Keratinocyte (primary cell): Measurements from ENCODE around the gene CFAP91. TPM values are rescaled to one million over a fixed set of nuclear protein-coding genes. Genes with fewer than 3 reads are reported as not detected.
A peak's percentile ranks its signal among the peaks of the same experiment; 100 is the strongest.

Experiments used
- DNase-seq: peaks from one replicate; pipeline ENCODE4 v3.0.0-alpha.2; 2011; ENCODE audit warnings: low read depth, missing footprints, low spot score
- FAIRE-seq: peaks from 2 replicates; lab custom pipeline; 2011; peaks lifted over from hg19 to GRCh38; lab: Jason Lieb, UNC
- H2AFZ ChIP-seq: 2 replicates; pipeline ENCODE4 v1.6.0; 2012; ENCODE audit warnings: low read length, control low read depth, inconsistent platforms; ENCODE audit not compliant: control insufficient read depth
- H3K27ac ChIP-seq: 2 replicates; pipeline ENCODE4 v1.5.1; 2011; ENCODE audit warnings: low read length; ENCODE audit not compliant: control insufficient read depth, insufficient read depth
- H3K27me3 ChIP-seq: 3 replicates; pipeline ENCODE4 v1.6.0; 2011; ENCODE audit warnings: low read length; ENCODE audit not compliant: control insufficient read depth, insufficient read depth; ENCODE audit errors: extremely low read depth
- H3K36me3 ChIP-seq, 2 experiments: 2 replicates in 1 of 2; 3 replicates in 1 of 2; pipeline ENCODE4 v1.5.1; 2011; ENCODE audit warnings: low read length in 2 of 2, mild to moderate bottlenecking in 1 of 2; ENCODE audit not compliant: control insufficient read depth in 2 of 2, insufficient read depth in 2 of 2; ENCODE audit errors: extremely low read depth in 1 of 2
- H3K4me1 ChIP-seq: 3 replicates; pipeline ENCODE4 v1.5.1; 2011; ENCODE audit warnings: low read length; ENCODE audit not compliant: control insufficient read depth, insufficient read depth; ENCODE audit errors: extremely low read depth
- H3K4me2 ChIP-seq: 3 replicates; pipeline ENCODE4 v1.6.0; 2011; ENCODE audit warnings: low read depth, low read length; ENCODE audit not compliant: control insufficient read depth, insufficient read depth; ENCODE audit errors: extremely low read depth
- H3K4me3 ChIP-seq, 3 experiments: fragments of 200-600 bp in 1 of 3; sonication (generic) in 1 of 3; 2 replicates in 2 of 3; 3 replicates in 1 of 3; pipeline ENCODE4 v1.5.1; 2011 to 2016; ENCODE audit warnings: low read length in 3 of 3, mild to moderate bottlenecking in 3 of 3, control low read depth in 2 of 3, inconsistent platforms in 1 of 3, low read depth in 1 of 3, mixed read lengths in 1 of 3, mixed run types in 1 of 3, moderate library complexity in 1 of 3; ENCODE audit not compliant: control insufficient read depth in 2 of 3, insufficient read depth in 2 of 3; ENCODE audit errors: extremely low read depth in 1 of 3
- H3K79me2 ChIP-seq: 2 replicates; pipeline ENCODE4 v1.6.0; 2012; ENCODE audit warnings: low read length; ENCODE audit not compliant: control insufficient read depth, insufficient read depth
- H3K9ac ChIP-seq: 3 replicates; pipeline ENCODE4 v1.6.0; 2011; ENCODE audit warnings: low read length; ENCODE audit not compliant: control insufficient read depth, insufficient read depth; ENCODE audit errors: extremely low read depth
- H3K9me1 ChIP-seq: 3 replicates; pipeline ENCODE4 v1.6.0; 2011; ENCODE audit warnings: low read length; ENCODE audit not compliant: control insufficient read depth, insufficient read depth; ENCODE audit errors: extremely low read depth
- H3K9me3 ChIP-seq: 2 replicates; pipeline ENCODE4 v1.5.1; 2012; ENCODE audit warnings: low read depth, low read length; ENCODE audit not compliant: control insufficient read depth
- H4K20me1 ChIP-seq: 3 replicates; pipeline ENCODE4 v1.6.0; 2011; ENCODE audit warnings: low read length; ENCODE audit not compliant: control insufficient read depth, insufficient read depth; ENCODE audit errors: extremely low read depth
- EZH2 ChIP-seq: IDR thresholded peaks from one replicate; pipeline ENCODE4 v1.6.1; 2012; ENCODE audit warnings: inconsistent platforms, mild to moderate bottlenecking, low read length, moderate library complexity
- dilution Hi-C: fragments of 300-500 bp; cut with MboI; formaldehyde crosslinking; loops from one replicate; pipeline ENCODE4 v1.7.0; 2020; ENCODE audit warnings: low sequenced_read_pairs; ENCODE audit not compliant: extremely low pct_ligation_motif_present
- polyA plus RNA-seq, 5 experiments: library from polyadenylated mRNA; depleted of rRNA in 3 of 5; stranded (reverse) in 3 of 5; stranded (forward) in 1 of 5; unstranded in 1 of 5; fragments of >200 nt; gene quantifications; 1 replicate in 1 of 5; 2 replicates in 3 of 5; 3 replicates in 1 of 5; pipeline versions ENCODE4 v1.2.1 to v1.2.3, GENCODE V29; 2011 to 2012; ENCODE audit warnings: missing spikeins in 2 of 5, low read depth in 1 of 5, low replicate concordance in 1 of 5
- TF ChIP-seq, protein P1 (sequence below), 3 experiments: IDR thresholded peaks in 1 of 3; conservative IDR thresholded peaks in 1 of 3; optimal IDR thresholded peaks in 1 of 3; 2 replicates in 2 of 3; 3 replicates in 1 of 3; pipeline versions ENCODE3 to v1.5.1; 2011; ENCODE audit warnings: low read length in 3 of 3, mild to moderate bottlenecking in 3 of 3, moderate library complexity in 2 of 3, control low read depth in 1 of 3, inconsistent platforms in 1 of 3; ENCODE audit not compliant: insufficient read depth in 2 of 3; ENCODE audit errors: extremely low read depth in 1 of 3

Gene CFAP91
- polyA plus RNA-seq, 1 donor (not counting 4 experiments of a cell fraction or from before 2014, with no cell fraction given): not detected

DNA sequence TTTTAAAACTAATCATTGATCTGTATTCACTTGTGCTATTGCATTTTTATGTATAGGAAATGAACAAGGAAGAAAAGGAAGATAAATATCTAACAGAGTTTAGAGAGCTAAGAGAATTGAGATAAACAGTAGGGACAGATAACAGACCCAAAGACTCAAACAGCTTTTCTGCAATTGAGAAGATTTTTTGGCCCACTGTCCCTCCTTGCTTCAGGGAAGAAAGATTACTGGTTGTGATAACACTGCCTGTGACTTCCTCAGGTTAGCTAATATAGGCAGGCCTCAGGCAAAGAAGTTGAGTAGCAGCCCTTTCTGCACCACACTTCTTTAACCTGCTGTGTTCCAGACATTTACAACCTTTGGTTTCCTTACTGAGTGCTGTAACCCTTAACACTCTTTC, 22.9 kb upstream of the CFAP91 start:
- H3K9me1 ChIP-seq: no peaks in the 10 kb centered on the region

DNA sequence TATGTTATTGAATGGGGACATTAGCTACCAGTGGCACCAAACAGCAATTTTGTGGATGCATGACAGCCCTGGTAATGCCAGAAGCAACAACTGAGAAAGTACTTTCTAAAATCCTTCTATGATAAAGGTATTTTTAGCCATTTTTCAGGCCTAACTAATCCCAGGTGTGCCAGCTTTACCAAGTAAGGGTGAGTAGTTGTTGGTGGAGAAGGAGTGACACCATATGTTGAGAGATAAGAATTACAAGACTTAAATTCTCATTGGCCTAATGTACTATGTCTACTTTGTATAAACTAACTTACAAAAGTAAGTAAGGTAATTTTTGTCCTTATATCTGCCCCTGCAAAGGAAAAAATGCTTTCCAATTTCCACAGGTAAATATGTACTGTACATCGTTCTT, 21.5 kb upstream of the CFAP91 start:
- DNase-seq: no peak

More for the DNA sequence above, 22.9 kb upstream of the CFAP91 start:
- TF ChIP-seq EZH2: no peak
- TF ChIP-seq, protein P1, sequence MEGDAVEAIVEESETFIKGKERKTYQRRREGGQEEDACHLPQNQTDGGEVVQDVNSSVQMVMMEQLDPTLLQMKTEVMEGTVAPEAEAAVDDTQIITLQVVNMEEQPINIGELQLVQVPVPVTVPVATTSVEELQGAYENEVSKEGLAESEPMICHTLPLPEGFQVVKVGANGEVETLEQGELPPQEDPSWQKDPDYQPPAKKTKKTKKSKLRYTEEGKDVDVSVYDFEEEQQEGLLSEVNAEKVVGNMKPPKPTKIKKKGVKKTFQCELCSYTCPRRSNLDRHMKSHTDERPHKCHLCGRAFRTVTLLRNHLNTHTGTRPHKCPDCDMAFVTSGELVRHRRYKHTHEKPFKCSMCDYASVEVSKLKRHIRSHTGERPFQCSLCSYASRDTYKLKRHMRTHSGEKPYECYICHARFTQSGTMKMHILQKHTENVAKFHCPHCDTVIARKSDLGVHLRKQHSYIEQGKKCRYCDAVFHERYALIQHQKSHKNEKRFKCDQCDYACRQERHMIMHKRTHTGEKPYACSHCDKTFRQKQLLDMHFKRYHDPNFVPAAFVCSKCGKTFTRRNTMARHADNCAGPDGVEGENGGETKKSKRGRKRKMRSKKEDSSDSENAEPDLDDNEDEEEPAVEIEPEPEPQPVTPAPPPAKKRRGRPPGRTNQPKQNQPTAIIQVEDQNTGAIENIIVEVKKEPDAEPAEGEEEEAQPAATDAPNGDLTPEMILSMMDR (optimal IDR thresholded peaks at IDR 0.05 in 1 of 3, IDR thresholded peaks at IDR 0.05 in 1 of 3, conservative IDR thresholded peaks at IDR 0.05 in 1 of 3; ENCODE audit: extremely low read depth in 1 of 3, insufficient read depth in 2 of 3, low read length in 3 of 3): no peak
- Histone ChIP-seq H2AFZ (no peak overlapping the region), H3K4me1 (peaks cover 11% of the 10 kb centered on the region), H3K4me2 (no peak overlapping the region), H3K36me3 (peaks cover 0 to 5% of the 10 kb centered on the region in 2 experiments), H3K27me3 (no peaks in the 10 kb centered on the region), H3K27ac (no peak overlapping the region), H3K79me2 (peaks cover 13% of the 10 kb centered on the region), H3K4me3 (no peak overlapping the region), H4K20me1 (no peaks in the 10 kb centered on the region), H3K9me3 (no peaks in the 10 kb centered on the region), H3K9ac (no peak overlapping the region)
- FAIRE-seq (no peak), DNase-seq (no peak)
- dilution Hi-C loops: no loop called here

More for the DNA sequence above, 21.5 kb upstream of the CFAP91 start:
- Histone ChIP-seq H4K20me1 (no peaks in the 10 kb centered on the region), H3K4me1 (peaks cover 5% of the 10 kb centered on the region), H3K9me3 (no peaks in the 10 kb centered on the region), H3K9ac (no peak overlapping the region), H3K27ac (no peak overlapping the region), H3K4me3 (no peak overlapping the region), H2AFZ (no peak overlapping the region), H3K79me2 (peaks cover 4% of the 10 kb centered on the region), H3K36me3 (no peaks in the 10 kb centered on the region), H3K4me2 (no peak overlapping the region), H3K27me3 (no peaks in the 10 kb centered on the region), H3K9me1 (no peaks in the 10 kb centered on the region)
- FAIRE-seq: peak; percentile 5
- no peak for TF ChIP-seq EZH2
- TF ChIP-seq, protein P1 (optimal IDR thresholded peaks at IDR 0.05 in 1 of 3, IDR thresholded peaks at IDR 0.05 in 1 of 3, conservative IDR thresholded peaks at IDR 0.05 in 1 of 3; ENCODE audit: extremely low read depth in 1 of 3, insufficient read depth in 2 of 3, low read length in 3 of 3): peak in 2 of 3 experiments; percentile 30 to 51
- dilution Hi-C loops: no loop called here
